ENCODE data around the gene NIF3L1.
"Not testable (repeated sequence)": the region's sequence is repeated elsewhere in the genome, so short reads cannot be mapped to it uniquely, and the experiment has no call there.

Gene NIF3L1

DNA sequence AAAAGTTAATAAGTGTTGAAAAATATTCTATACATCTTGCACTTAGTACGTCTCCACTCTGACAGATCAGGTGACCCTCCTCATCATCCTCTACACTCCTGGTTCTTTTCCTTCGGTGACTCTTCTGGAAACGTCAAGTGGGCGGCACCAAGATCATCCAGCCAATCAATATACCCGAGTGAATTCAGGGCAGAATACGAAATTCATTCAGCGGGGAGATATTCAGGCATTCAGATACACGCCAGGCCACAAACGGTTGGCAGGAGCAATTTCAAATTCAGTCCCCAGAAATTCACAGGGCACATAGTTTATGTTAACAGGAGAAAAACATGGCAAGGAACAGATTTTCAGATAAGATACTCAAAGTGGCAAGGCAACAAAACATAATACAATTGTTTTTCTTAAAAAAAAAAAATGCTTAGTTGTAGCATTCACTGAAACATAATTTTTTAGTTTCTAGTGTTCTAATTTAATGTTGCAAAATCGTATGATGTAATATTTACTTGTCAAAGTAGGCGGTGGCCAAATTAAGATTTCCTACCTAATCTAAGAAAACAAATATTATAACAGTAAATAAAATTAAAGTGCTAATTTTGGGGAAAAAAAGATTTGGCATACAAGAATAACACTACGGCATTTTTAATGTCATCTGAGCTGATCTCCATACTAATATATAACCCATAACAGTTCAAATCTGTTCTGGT is 28.9 kb upstream of the NIF3L1 start:
- no peak for DNase-seq (ENCODE audit: low spot score in 2 of 2)
- no peak for ATAC-seq (replicated peaks; ENCODE audit: extremely low read depth, poor library complexity, severe bottlenecking)
- Mint-ChIP-seq H3K27ac (ENCODE audit: low read depth) (peak overlapping the region; percentile 88), H3K9me3 (no peaks in the 10 kb centered on the region), H3K36me3 (ENCODE audit: insufficient read depth) (peaks cover 93% of the 10 kb centered on the region), H3K4me1 (peaks cover 76% of the 10 kb centered on the region), H3K4me3 (peak overlapping the region; percentile 89), H3K27me3 (no peaks in the 10 kb centered on the region)

DNA sequence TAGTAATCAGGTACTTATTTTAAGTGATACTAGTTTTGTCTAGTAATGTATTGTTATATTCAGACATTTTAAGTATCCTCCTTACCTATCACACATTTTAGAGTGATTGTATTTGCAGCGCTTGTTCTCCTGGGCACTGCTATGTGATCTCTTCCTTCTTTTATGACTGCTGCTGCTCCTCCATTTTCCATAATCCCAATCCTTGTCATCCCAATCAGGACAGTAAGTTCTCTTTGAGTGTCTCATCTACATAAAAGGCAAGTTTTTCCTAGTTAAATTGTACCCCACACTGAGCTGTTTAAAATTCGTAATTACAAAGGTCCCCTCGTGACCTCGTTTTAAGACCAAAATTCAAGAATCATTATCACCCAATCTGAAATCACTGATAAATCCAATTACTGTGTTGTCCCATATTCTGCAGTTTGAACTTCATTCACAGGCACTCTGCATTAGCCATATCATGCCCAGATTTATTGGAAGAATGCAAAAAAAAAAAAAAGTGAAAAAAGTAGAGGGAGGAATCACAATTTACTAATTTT is 27.5 kb upstream of the NIF3L1 start:
- DNase-seq (ENCODE audit: low spot score in 2 of 2): no peak
- no peaks in the 10 kb centered on the region for H3K27me3 Mint-ChIP-seq
- peaks cover 83% of the 10 kb centered on the region for H3K36me3 Mint-ChIP-seq (ENCODE audit: insufficient read depth)
- peak overlapping the region; percentile 89 for H3K4me3 Mint-ChIP-seq
- peaks cover 72% of the 10 kb centered on the region for H3K4me1 Mint-ChIP-seq
- peak overlapping the region; percentile 100 for H3K27ac Mint-ChIP-seq (ENCODE audit: low read depth)
- no peaks in the 10 kb centered on the region for H3K9me3 Mint-ChIP-seq
- no peak for ATAC-seq (replicated peaks; ENCODE audit: extremely low read depth, poor library complexity, severe bottlenecking)

DNA sequence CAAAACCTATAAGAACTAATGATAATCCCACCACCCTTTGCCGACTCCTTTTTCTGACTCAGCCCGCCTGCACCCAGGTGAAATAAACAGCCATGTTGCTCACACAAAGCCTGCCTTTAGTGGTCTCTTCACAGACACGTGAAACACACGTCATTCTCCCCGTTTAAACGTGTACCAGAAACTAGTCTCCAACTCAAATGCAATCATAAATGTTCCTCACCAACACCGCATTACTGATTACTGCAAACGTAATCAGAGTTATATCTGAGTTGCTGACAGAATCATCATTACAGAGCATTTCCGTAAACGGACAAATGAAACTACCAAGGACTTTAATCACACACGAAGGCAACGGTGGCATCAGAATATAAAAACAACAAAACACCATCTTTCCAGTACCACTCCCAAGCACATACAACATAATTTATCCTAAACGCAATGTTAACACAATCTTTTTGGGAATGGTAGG is 26.6 kb upstream of the NIF3L1 start:
- no peaks in the 10 kb centered on the region for H3K9me3 Mint-ChIP-seq
- peak overlapping the region; percentile 100 for H3K27ac Mint-ChIP-seq (ENCODE audit: low read depth)
- ATAC-seq (replicated peaks; ENCODE audit: extremely low read depth, poor library complexity, severe bottlenecking): peak; percentile 55
- peaks cover 74% of the 10 kb centered on the region for H3K36me3 Mint-ChIP-seq (ENCODE audit: insufficient read depth)
- peak; percentile 29 to 69 for DNase-seq (ENCODE audit: low spot score in 2 of 2)
- peak overlapping the region; percentile 89 for H3K4me3 Mint-ChIP-seq
- H3K4me1 Mint-ChIP-seq: peaks cover 63% of the 10 kb centered on the region
- H3K27me3 Mint-ChIP-seq: no peaks in the 10 kb centered on the region

DNA sequence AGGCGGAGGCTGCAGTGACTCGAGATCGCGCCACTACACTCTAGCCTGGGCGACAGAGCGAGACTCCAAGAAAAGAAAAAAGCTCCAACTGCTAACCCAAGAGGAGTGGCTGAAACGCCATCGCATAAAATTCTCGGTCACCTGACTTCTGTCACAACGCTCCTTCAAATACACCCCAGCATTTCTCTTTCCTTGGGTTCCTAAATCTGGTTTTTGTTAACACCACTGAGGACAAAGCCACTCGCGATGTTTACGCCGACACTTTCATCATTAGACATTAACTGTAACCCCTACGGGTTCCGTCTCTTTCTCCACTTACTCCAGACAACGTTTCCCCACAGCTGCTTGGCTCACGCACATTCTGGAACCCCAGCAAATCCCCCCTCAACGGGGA is 25.4 kb upstream of the NIF3L1 start:
- Mint-ChIP-seq H3K4me3 (peak overlapping the region; percentile 89), H3K27me3 (no peaks in the 10 kb centered on the region), H3K27ac (ENCODE audit: low read depth) (peak overlapping the region; percentile 100), H3K9me3 (no peaks in the 10 kb centered on the region), H3K36me3 (ENCODE audit: insufficient read depth) (peaks cover 62% of the 10 kb centered on the region), H3K4me1 (peaks cover 55% of the 10 kb centered on the region)
- DNase-seq (ENCODE audit: low spot score in 2 of 2): no peak
- ATAC-seq (replicated peaks; ENCODE audit: extremely low read depth, poor library complexity, severe bottlenecking): no peak

DNA sequence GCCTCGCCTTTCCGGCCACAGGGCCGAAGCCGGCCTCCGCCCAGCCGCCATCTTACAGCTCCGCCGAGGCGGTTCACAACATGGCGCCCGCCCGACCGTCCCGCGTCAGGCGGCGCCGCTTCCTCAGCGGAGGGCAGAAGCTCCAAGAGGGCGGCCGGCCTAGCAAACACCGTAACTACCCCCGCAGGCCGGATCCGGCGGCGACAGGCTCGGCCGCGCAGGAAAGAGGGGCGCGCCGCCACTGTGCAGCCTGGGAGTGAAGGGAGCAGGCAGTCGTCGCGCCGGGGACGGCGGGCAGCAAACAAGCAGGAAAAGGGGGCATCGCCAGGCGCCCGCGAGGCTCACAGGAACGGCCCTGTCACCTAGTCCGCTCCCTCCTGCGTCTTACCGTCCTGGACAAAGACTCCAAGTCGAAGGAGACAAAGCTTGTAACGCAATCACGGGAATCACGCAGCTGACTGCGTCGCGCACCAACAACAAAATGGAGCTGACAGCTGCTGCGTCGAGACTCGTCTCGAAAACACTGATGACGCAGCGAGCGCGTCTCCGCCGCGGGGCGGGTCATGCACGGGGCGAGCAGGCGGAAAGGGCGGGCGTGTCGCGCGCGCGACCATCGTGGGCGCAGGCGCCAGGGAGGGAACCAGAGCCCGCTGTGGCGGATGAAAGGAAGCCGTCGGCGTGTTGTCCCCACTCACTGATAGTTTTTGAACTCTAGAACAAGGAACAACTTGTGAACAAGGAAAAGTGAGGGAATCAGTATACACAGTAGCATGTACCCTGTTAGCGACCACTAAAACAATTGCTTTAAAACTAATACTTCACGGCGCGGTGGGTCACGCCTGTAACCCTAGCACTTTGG is 24.8 kb upstream of the NIF3L1 start, which contains the start of gene CLK1:
CLK1 (minus strand) TSS at position 483 of the 859 bp plus-strand sequence. CDS start 2,796 bp downstream, outside the sequence.
- peaks cover 55% of the 10 kb centered on the region for H3K4me1 Mint-ChIP-seq
- peak; percentile 80 for ATAC-seq (replicated peaks; ENCODE audit: extremely low read depth, poor library complexity, severe bottlenecking)
- H3K9me3 Mint-ChIP-seq: no peaks in the 10 kb centered on the region

DNA sequence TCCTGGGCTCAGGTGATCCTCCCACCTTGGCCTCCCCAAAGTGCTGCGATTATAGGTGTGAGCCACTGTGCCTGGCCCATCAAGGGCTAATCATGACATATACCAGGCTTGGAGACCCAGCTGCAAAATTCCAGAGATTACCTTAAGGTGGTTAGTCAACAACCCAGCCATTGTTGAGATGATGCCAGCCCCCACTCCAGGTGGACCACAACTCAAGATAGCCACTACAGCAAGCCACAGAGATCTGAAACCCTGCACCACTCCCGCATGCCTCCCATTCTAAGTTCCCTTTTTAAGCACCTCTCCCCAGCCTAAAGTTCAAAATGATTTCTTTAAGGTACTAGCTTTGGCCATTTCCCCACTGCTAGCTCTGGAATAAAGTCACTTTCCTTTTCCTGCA is 20.2 kb upstream of the NIF3L1 start:
- Mint-ChIP-seq H3K36me3 (ENCODE audit: insufficient read depth) (peaks cover 35% of the 10 kb centered on the region), H3K4me1 (peaks cover 23% of the 10 kb centered on the region), H3K9me3 (no peaks in the 10 kb centered on the region), H3K4me3 (no peak overlapping the region), H3K27me3 (no peaks in the 10 kb centered on the region), H3K27ac (ENCODE audit: low read depth) (peak overlapping the region; percentile 12)
- no peak for DNase-seq (ENCODE audit: low spot score in 2 of 2)
- ATAC-seq (replicated peaks; ENCODE audit: extremely low read depth, poor library complexity, severe bottlenecking): no peak

More for the DNA sequence above, 24.8 kb upstream of the NIF3L1 start, which contains the start of gene CLK1:
- H3K4me3 Mint-ChIP-seq: peak within 1 kb of the TSS; percentile 89
- H3K36me3 Mint-ChIP-seq (ENCODE audit: insufficient read depth): peaks cover 59% of the 10 kb centered on the region
- DNase-seq (ENCODE audit: low spot score in 2 of 2): peak; percentile 85 to 94
- no peaks in the 10 kb centered on the region for H3K27me3 Mint-ChIP-seq
- peak within 1 kb of the TSS; percentile 100 for H3K27ac Mint-ChIP-seq (ENCODE audit: low read depth)

DNA sequence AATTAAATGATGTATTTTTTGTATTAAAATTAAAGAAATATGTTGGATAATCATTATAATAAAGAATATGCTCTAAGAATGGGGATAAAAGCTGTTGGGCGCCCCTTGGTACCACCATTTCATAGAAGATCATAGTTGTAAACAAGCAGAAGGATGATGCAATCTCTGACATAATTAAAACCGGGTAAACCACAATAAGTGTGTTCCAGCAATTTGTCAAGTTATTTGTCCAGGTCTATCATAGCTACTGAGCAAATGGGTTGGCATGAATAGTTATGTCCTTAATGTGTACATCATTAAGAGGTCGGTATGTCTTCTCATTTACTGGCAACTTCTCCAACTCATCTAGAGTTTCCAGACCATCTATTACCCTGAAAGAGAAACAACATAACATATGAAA is 18.0 kb upstream of the NIF3L1 start:
- no peak for DNase-seq (ENCODE audit: low spot score in 2 of 2)
- Mint-ChIP-seq H3K4me1 (peaks cover 10% of the 10 kb centered on the region), H3K27me3 (no peaks in the 10 kb centered on the region), H3K9me3 (no peaks in the 10 kb centered on the region), H3K36me3 (ENCODE audit: insufficient read depth) (peaks cover 40% of the 10 kb centered on the region), H3K4me3 (no peak overlapping the region), H3K27ac (ENCODE audit: low read depth) (no peak overlapping the region)
- ATAC-seq (replicated peaks; ENCODE audit: extremely low read depth, poor library complexity, severe bottlenecking): no peak

DNA sequence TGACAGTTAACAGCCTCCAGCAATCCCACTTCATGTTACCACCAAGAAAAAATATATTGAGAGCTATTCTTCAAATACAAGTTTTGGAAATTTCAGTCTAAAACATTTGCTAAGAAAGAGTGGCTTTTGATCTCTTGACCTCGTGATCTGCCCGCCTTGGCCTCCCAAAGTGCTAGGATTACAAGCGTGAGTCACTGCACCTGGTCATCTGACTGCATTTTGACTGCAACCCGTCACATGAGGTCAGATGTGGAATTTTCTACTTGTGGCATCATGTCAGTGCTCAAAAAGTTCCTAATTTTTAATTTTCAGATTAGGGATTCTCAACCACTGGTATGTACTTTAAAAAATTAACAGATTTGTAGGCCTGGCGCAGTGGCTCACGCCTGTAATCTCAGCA is 15.6 kb upstream of the NIF3L1 start:
- Mint-ChIP-seq H3K36me3 (ENCODE audit: insufficient read depth) (peaks cover 47% of the 10 kb centered on the region), H3K9me3 (no peaks in the 10 kb centered on the region), H3K27ac (ENCODE audit: low read depth) (no peak overlapping the region), H3K27me3 (no peaks in the 10 kb centered on the region), H3K4me1 (peaks cover 8% of the 10 kb centered on the region), H3K4me3 (no peak overlapping the region)
- ATAC-seq (replicated peaks; ENCODE audit: extremely low read depth, poor library complexity, severe bottlenecking) (no peak), DNase-seq (ENCODE audit: low spot score in 2 of 2) (no peak)

DNA sequence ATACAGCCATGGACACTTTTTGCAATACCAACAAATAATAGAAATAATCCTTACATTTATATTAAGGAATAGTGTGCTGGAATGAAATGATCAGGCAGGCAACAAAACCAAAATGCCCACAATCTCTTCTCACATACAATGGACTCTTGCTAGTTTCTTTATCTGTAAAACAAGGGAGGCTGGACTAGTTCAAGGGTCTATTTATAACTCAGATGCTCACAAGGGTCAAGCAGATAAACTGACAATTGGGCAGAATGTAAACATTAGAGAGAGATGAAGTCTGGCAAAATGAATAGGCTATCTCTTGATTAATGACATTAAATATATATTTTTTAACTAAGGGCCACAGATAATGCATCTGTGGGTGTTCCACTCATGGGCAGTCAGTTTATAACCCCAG is 11.7 kb upstream of the NIF3L1 start:
- DNase-seq (ENCODE audit: low spot score in 2 of 2): no peak
- Mint-ChIP-seq H3K36me3 (ENCODE audit: insufficient read depth) (peaks cover 64% of the 10 kb centered on the region), H3K4me3 (no peak overlapping the region)

DNA sequence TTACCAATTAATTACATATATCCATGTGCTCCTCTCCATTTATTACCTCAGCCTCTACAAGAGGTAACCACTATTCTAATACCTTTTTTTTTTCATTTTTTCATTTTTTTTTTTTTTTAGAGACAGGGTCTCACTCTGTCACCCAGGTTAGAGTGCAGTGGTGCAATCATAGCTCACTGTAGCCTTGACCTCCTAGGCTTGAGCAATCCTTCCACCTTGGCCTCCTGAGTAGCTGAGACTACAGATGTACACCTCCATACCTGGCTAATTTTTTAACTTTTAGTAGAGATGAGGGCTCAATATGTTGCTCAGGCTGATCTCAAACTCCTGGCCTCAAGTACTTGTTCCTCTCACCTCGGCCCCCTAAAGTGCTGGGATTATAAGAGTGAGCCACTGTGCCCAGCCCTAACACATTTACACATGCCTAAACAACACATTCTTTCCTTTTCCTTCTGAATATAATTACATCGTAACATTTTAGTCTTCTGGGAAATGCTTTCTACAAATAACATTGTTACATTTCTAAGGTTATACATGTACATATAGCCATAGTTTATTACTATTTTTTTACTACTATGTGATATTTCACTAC is 10.8 kb upstream of the NIF3L1 start:
- H3K27ac Mint-ChIP-seq (ENCODE audit: low read depth): no peak overlapping the region
- DNase-seq (ENCODE audit: low spot score in 2 of 2) (no peak), ATAC-seq (replicated peaks; ENCODE audit: extremely low read depth, poor library complexity, severe bottlenecking) (no peak)
- H3K36me3 Mint-ChIP-seq (ENCODE audit: insufficient read depth): peaks cover 66% of the 10 kb centered on the region
- peaks cover 5% of the 10 kb centered on the region for H3K4me1 Mint-ChIP-seq
- H3K27me3 Mint-ChIP-seq: no peaks in the 10 kb centered on the region
- H3K9me3 Mint-ChIP-seq: no peaks in the 10 kb centered on the region
- H3K4me3 Mint-ChIP-seq: no peak overlapping the region

More for the DNA sequence above, 11.7 kb upstream of the NIF3L1 start:
- Mint-ChIP-seq H3K9me3 (no peaks in the 10 kb centered on the region), H3K27me3 (no peaks in the 10 kb centered on the region), H3K27ac (ENCODE audit: low read depth) (no peak overlapping the region), H3K4me1 (peaks cover 5% of the 10 kb centered on the region)
- no peak for ATAC-seq (replicated peaks; ENCODE audit: extremely low read depth, poor library complexity, severe bottlenecking)

DNA sequence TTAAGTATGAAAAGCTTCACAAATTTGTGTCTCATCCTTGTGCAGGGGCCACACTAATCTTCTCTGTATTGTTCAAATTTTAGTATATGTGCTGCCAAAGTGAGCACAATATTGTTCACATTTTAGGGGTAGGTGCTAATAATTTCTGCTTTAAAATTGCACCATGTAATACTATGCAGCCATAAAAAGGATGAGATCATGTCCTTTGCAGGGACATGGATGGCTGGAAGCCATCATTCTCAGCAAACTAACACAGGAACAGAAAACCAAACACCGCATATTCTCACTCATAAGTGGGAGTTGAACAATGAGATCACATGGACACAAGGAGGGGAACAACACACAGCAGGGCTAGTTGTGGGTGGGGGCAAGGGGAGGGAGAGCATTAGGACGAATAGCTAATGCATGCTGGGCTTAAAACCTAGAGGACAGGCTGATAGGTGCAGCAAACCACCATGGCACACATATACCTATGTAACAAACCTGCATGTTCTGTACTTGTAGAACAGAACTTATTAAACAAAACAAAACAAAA is 7.4 kb upstream of the NIF3L1 start:
- H3K9me3 Mint-ChIP-seq; H3K4me1 Mint-ChIP-seq; H3K4me3 Mint-ChIP-seq; H3K27me3 Mint-ChIP-seq; DNase-seq (ENCODE audit: low spot score in 2 of 2); ATAC-seq (replicated peaks; ENCODE audit: extremely low read depth, poor library complexity, severe bottlenecking); H3K27ac Mint-ChIP-seq (ENCODE audit: low read depth): not testable (repeated sequence)
- H3K36me3 Mint-ChIP-seq (ENCODE audit: insufficient read depth): peaks cover 69% of the 10 kb centered on the region

DNA sequence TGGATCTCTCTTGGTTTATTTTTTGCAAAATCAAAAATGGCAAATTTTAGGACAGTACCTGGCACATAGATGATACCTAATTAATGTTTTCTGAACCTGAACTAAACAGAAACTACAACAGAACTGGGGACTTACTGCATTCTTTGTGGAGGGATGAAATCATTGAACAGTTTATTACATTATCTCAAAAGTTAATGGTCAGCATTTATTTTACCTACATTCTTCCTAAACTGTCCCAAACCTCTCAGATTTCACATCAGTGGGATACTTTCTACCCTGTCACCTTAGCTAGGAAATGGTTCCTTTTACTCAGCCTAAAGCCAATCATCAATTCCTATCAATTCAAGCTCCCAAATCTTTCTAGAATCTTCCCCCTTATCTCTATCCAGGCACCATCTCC is 10.3 kb downstream of the NIF3L1 start:
- Mint-ChIP-seq H3K27ac (ENCODE audit: low read depth) (no peak overlapping the region), H3K4me3 (no peak overlapping the region), H3K27me3 (no peaks in the 10 kb centered on the region), H3K9me3 (no peaks in the 10 kb centered on the region), H3K36me3 (ENCODE audit: insufficient read depth) (peaks cover 48% of the 10 kb centered on the region), H3K4me1 (peaks cover 7% of the 10 kb centered on the region)
- DNase-seq (ENCODE audit: low spot score in 2 of 2) (no peak), ATAC-seq (replicated peaks; ENCODE audit: extremely low read depth, poor library complexity, severe bottlenecking) (no peak)
